ENCODE results near the gene DLK1.

DLK1 gene

DNA sequence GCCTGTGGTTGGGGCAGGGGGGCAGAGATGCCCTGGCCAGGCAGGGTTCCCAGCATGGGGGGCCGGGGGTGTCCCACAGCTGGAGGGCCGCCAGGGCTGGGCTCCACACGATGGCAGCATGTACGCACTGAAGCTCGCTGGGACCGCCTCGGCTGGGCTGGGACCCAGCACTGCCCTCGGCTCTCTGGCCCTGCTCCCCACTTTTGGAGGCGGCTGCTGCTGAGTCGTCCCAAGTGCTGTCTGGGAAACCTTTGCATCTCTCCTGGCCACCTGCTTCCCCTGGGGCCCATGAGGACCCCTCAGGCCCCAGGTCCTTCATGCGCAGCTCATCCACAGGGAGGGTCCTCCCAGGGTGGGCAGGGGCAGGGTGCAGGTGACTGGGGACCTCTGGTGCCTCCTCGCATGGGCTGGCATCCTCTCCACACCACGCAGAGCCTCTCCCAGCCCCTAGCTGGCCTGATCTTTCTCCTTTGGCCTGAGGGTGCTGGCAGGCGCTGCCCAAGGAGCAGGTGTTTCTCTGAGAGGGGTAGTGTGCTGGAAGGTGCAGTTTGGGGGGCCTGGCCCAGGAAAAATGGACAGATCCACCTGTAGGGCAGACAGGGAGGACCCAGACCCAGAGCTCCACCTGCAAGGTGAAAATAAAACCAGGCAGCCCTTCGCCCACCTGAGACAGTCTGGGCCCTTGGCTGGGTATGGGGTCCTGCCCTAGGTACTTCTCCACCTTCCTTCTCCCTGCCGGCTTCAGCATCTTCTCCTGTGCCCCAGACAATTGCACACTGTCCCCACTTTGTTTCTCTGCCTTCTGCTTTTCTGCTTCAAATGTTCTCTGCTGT lies 46.9 kb downstream of the DLK1 start:
- Histone ChIP-seq H3K4me1 (ENCODE audit: insufficient read depth, low read length) (no peaks in the 10 kb centered on the region), H3K9ac (ENCODE audit: low read depth, low read length) (no peak overlapping the region), H3K9me3 (ENCODE audit: control insufficient read depth, insufficient read depth, low read length) (peaks cover 3% of the 10 kb centered on the region; the same call in 1 of the 2 replicates), H3K36me3 (ENCODE audit: insufficient read depth, low read length) (no peaks in the 10 kb centered on the region)

DNA sequence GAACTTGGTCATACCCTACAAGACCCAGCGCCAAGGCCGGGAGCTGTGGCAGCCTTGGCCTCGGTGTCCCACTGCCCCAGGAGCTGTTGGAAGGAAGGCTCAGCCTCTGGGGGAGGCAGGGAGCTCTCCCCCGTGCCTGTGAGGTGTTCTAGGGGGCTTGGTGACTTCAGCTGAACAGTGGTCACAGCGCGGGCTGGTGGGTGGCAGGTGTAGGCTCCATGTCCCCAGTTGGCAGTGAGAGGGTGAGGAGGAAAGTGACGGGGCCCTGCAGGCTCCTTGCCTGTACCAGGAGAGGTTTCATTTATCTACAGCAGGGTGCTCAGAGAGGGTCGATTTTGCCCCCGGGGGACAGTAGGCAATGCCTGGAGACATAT lies 47.5 kb downstream of the DLK1 start:
- H3K9me3 ChIP-seq (ENCODE audit: control insufficient read depth, insufficient read depth, low read length): peaks cover 3% of the 10 kb centered on the region; the same call in 1 of the 2 replicates
- no peak overlapping the region for H3K9ac ChIP-seq (ENCODE audit: low read depth, low read length)
- H3K4me1 ChIP-seq (ENCODE audit: insufficient read depth, low read length): no peaks in the 10 kb centered on the region
- H3K36me3 ChIP-seq (ENCODE audit: insufficient read depth, low read length): no peaks in the 10 kb centered on the region

DNA sequence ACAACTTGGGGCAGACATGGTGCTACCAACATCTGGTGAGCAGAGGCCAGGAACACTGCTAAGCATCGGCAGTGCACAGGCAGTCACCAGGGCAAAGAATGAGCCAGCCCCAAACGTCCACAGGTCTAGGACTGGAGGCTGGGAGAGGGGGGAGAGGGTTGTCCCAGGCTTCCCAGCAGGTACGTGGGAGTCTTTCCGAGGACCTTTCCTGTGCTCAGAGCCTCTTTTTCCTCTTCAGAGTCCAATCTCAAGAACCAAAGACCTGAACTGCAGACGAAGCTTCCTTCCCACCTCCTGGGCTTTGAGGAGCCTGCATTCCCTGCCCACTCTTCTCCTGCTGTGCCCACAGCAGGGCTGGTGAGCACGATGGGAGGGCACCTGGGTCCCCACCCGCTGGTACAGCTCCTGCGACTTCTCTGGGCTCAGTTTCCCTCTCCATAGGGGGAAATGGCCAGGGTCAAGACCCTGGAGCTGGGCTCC lies 48.7 kb downstream of the DLK1 start:
- no peaks in the 10 kb centered on the region for H3K36me3 ChIP-seq (ENCODE audit: insufficient read depth, low read length)
- peaks cover 3% of the 10 kb centered on the region; the same call in 1 of the 2 replicates for H3K9me3 ChIP-seq (ENCODE audit: control insufficient read depth, insufficient read depth, low read length)
- H3K9ac ChIP-seq (ENCODE audit: low read depth, low read length): no peak overlapping the region
- no peaks in the 10 kb centered on the region for H3K4me1 ChIP-seq (ENCODE audit: insufficient read depth, low read length)

DNA sequence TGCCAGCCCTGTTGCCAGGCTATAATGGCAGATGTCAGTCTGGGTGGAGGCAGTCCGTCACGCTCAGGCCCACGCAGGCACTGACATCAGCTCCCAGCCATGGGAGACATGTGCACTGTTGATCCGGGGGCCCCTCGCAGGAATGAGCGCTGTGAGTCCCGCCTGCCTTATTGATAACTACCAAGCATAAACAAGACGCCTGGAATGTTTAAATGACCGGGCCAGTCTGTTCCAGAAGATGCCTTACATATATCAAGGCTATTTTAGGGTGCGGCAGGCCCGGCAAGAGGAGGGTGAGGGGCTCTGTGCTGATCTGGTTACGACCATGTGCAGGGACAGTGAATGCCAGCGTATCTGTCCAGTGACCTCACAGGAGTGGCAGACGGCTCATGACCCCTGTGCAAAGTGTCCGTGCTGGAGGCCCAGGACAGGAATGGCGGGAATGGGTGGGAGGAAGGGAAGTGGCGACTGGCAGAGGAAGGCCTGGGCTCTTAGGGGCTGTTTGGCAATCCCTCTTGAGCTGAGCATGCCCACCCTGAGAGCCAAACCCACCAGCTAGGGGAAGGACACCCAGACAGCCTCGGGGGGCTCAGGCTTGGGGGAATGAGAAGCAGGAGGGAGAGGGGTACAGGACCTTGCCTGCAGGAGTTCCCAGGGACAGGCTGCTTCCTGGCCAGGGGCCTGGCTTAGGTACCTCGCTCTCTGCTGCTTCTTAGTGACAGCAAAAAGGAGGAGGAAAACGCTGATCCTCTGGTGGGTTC lies 49.3 kb downstream of the DLK1 start:
- Histone ChIP-seq H3K9ac (ENCODE audit: low read depth, low read length) (no peak overlapping the region), H3K36me3 (ENCODE audit: insufficient read depth, low read length) (no peaks in the 10 kb centered on the region), H3K4me1 (ENCODE audit: insufficient read depth, low read length) (no peaks in the 10 kb centered on the region), H3K9me3 (ENCODE audit: control insufficient read depth, insufficient read depth, low read length) (peaks cover 3% of the 10 kb centered on the region; the same call in 1 of the 2 replicates)

DNA sequence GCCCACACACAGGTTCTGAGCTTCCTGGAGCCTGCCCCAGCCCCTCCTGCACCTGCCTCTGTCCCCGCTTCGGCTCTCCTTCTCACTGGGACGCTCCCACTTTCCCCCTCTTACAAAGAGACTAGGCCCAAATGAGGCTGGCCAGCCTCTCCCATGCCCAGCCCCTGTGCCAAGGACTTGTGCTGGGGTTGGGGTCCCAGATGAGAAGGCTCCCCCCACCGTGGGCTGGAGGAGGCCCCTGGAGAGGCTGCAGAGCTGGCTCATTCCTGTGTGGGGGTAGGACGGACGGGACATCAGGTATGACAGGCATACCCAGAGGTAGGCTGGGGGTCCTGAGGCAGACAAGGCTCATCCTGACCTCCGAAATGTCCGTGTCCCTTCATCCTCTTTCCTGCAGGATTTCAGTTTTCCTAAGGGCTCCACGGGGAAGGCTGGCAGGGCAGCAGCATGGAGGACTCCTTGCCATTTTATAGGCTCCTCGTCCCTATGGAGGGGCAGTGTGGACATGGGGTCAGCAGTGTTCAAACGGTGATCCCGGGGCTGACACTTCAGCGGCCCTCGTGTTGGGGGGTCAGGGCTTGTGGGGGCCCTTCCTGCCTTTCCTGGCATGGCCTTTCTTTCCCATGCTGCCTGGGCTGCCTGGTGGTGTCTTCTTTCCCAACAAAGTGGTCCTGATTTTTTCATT lies 50.1 kb downstream of the DLK1 start:
- Histone ChIP-seq H3K9ac (ENCODE audit: low read depth, low read length) (no peak overlapping the region), H3K36me3 (ENCODE audit: insufficient read depth, low read length) (no peaks in the 10 kb centered on the region), H3K4me1 (ENCODE audit: insufficient read depth, low read length) (no peaks in the 10 kb centered on the region), H3K9me3 (ENCODE audit: control insufficient read depth, insufficient read depth, low read length) (no peaks in the 10 kb centered on the region)

DNA sequence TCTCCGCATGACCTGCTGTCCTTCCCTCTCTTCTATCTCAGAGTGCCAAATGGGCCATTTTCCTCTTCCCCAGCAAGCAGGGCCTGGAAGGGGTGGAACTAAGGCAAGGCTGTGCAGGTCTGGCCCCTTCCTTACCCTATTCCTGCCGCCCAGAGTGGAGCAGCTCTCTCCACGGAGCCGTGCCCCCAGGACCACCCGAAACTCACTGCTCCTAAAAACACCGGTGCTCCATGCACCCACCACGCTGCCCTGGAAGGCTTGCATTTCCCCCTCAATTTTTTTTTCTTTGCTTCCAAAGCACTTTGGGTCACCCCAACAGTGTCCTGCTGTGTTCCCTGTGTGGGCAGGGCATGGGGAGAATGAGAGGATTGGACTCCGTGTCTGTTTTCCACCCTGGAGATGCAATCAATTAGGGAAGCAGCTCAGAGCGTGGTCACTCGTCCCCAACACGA lies 50.7 kb downstream of the DLK1 start:
- Histone ChIP-seq H3K4me1 (ENCODE audit: insufficient read depth, low read length) (no peaks in the 10 kb centered on the region), H3K9me3 (ENCODE audit: control insufficient read depth, insufficient read depth, low read length) (no peaks in the 10 kb centered on the region), H3K36me3 (ENCODE audit: insufficient read depth, low read length) (no peaks in the 10 kb centered on the region), H3K9ac (ENCODE audit: low read depth, low read length) (no peak overlapping the region)

DNA sequence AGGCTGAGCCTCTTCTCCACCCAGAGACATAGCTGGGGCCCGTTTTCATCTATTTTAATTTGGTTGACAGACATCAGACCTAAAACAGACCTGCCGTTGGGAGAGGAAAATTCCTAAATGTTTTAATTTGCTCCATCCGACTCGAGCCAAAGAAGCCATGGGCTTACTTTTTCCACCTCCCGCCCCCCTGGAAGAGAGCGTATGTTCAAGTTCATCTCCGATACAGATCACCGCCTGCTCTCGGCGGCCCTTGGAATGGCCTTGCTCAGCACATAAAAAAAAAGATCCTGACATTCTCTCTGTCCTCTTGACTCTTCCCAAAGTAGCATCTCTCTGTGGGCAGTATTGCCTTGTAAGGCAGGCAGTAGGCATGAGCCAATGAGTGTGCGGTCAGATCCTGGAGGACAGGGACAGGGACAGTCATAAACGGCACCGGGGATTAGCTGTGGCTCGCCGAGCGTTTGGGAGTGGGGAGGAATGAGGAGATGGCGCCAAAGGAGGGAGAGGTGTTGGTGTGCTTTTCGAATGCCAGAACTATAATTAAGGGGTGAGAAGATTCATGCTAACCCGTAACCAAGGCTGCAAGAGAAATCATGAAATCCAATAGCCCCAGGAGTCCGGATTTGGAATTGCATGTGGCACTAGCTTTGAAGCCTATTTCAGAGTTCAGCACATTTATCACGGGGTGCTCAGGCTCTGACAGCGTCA lies 51.3 kb downstream of the DLK1 start:
- Histone ChIP-seq H3K36me3 (ENCODE audit: insufficient read depth, low read length) (no peaks in the 10 kb centered on the region), H3K9me3 (ENCODE audit: control insufficient read depth, insufficient read depth, low read length) (no peaks in the 10 kb centered on the region), H3K4me1 (ENCODE audit: insufficient read depth, low read length) (no peaks in the 10 kb centered on the region), H3K9ac (ENCODE audit: low read depth, low read length) (no peak overlapping the region)

DNA sequence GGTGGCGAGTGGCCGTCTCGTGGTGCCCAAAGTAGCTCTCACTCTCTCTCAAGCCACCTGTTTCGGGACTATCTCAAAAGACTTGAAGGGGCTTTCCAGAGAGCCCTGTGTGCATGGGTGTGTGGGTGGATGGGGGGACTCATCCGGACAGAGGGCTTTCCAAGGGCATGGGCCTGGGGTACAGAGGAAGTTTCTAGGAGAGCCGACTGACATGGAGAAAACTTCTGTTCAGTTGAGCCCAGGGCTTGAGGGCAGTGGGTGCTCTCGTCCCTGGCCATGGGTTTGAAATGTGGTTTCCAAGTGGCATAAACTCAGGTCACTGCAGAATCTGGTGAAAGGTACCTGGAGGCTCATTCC lies 51.8 kb downstream of the DLK1 start:
- Histone ChIP-seq H3K36me3 (ENCODE audit: insufficient read depth, low read length) (no peaks in the 10 kb centered on the region), H3K9ac (ENCODE audit: low read depth, low read length) (no peak overlapping the region), H3K9me3 (ENCODE audit: control insufficient read depth, insufficient read depth, low read length) (no peaks in the 10 kb centered on the region), H3K4me1 (ENCODE audit: insufficient read depth, low read length) (no peaks in the 10 kb centered on the region)

DNA sequence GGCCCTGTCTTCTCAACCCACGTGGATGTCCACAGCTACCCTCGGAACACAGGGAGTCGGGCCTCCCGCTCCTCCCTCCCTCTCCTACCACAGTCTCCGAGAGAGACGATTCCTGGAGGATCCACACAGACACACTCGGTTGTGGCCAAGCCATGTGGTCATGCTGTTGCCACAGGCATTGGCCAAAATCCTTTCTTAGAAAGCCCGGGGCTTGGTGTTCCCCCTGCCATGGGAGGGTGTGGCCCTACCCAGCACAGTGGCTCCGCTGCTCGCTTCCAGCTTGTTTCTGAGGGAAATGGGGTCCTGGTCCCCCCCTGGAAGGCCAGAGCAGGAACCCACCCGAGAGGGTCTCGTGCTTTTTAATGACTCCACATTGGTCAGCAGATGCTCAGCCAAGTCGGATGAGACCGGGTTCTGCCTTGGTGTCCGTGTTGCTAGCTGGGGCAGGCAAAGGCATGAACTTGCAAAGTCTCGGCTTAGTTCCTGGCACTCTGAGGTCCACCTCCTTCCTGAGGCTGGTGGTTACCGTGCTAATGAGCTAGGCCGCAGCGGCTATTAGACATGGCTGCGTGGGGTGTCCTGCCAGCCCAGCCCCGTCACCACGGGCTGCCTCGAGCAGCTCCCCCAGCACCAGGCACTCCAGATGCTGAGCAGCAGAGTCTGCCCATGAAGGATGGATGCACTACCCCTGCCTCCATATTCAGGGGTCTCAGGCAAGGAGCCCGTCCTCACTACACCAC lies 52.4 kb downstream of the DLK1 start:
- Histone ChIP-seq H3K9me3 (ENCODE audit: control insufficient read depth, insufficient read depth, low read length) (no peaks in the 10 kb centered on the region), H3K36me3 (ENCODE audit: insufficient read depth, low read length) (no peaks in the 10 kb centered on the region), H3K9ac (ENCODE audit: low read depth, low read length) (no peak overlapping the region), H3K4me1 (ENCODE audit: insufficient read depth, low read length) (no peaks in the 10 kb centered on the region)

DNA sequence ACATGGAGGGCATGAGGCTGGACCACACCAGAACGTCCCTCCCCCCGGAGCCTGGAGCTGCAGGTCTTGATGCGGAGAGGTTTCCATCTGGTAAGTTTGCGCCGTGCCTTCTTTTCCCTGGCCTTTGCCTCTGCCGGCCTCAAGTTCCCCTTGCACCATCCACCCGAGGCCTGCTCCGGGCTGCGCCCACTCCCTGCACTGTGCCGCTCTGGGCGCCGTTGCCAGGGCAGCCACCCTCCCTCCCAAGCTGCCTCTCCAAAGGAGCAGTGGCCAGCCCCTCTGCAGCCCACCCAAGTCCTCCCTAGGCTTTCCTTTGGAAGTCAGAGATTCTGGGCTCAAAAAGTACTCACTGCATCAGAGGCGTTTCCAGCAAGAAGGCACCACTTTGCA lies 53.0 kb downstream of the DLK1 start:
- no peaks in the 10 kb centered on the region for H3K36me3 ChIP-seq (ENCODE audit: insufficient read depth, low read length)
- no peak overlapping the region for H3K9ac ChIP-seq (ENCODE audit: low read depth, low read length)
- no peaks in the 10 kb centered on the region for H3K4me1 ChIP-seq (ENCODE audit: insufficient read depth, low read length)
- no peaks in the 10 kb centered on the region for H3K9me3 ChIP-seq (ENCODE audit: control insufficient read depth, insufficient read depth, low read length)

DNA sequence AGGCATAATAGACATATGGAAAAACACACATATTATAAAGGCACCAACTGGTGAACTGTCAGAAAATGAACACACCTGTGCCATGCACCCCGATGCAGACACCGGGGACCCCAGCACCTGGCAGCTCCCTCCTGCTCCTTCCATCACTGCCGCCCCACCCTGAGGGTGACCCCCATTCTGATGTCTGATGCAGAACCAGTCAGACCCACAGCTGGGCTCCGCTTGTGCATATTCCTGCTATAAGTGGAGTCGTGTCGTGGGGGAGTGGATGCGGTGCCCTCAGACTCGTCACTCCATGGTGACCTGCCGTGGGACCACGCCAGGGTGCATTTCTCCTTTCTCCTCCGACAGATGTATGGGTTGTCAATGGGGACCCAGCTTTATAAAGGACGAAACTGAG lies 53.6 kb downstream of the DLK1 start:
- Histone ChIP-seq H3K36me3 (ENCODE audit: insufficient read depth, low read length) (no peaks in the 10 kb centered on the region), H3K4me1 (ENCODE audit: insufficient read depth, low read length) (no peaks in the 10 kb centered on the region), H3K9me3 (ENCODE audit: control insufficient read depth, insufficient read depth, low read length) (no peaks in the 10 kb centered on the region), H3K9ac (ENCODE audit: low read depth, low read length) (no peak overlapping the region)

DNA sequence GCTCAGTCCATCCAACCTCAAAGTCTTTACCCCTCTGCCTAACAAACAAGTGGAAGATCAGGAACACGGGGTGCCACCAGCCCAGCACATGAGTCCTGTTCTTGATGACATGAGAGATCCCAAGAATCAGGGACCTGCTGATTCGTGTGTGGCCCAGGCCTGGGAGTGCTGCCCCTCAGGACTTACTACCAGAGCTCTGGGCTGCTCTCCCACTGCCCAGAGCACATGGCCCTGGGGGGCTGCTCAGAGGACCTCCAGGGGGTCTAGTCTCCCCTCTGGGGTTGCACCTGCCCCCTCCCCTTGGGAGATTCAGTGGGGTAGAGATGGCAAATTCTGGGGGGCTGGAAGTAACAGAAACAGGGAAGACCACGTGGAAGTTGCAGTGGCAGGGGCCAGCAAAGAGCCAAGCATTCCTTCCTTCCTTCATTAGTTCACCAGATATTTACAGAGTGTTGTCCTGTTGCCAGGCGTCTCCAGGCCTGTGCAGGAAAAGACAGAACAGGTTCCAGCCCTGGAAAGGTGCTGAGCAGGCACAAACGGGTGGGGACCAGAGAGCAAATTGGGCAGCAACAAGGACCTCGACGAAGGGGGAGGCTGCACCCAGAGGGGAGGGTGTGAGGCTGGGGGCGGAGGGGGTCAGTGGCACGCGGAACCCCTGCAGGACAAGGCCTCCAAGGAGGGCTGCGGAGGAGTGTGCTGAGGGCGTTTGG lies 54.1 kb downstream of the DLK1 start:
- Histone ChIP-seq H3K4me1 (ENCODE audit: insufficient read depth, low read length) (no peaks in the 10 kb centered on the region), H3K9ac (ENCODE audit: low read depth, low read length) (no peak overlapping the region), H3K36me3 (ENCODE audit: insufficient read depth, low read length) (no peaks in the 10 kb centered on the region), H3K9me3 (ENCODE audit: control insufficient read depth, insufficient read depth, low read length) (no peaks in the 10 kb centered on the region)

DNA sequence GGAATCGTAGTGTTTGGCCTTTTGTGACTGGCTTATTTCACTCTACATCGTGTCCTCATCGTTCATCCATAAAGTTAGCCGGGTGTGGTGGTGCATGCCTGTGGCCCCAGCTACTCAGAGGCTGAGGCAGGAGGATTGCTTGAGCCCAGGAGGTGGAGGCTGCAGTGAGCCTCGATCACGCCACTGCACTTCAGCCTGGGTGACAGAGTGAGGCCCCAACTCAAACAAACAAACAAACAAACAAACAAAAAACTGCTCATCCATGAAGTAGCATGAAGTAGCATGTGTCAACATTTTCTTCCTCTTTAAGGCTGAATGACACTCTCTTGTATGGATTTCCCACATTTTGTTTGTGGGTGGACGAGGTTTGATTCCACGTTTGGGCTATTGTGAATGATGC lies 55.3 kb downstream of the DLK1 start:
- Histone ChIP-seq H3K4me1 (ENCODE audit: insufficient read depth, low read length) (no peaks in the 10 kb centered on the region), H3K9ac (ENCODE audit: low read depth, low read length) (no peak overlapping the region), H3K9me3 (ENCODE audit: control insufficient read depth, insufficient read depth, low read length) (no peaks in the 10 kb centered on the region), H3K36me3 (ENCODE audit: insufficient read depth, low read length) (no peaks in the 10 kb centered on the region)
